Endothelial cell (in vitro differentiated cells): ENCODE results near the gene FFAR2. TPM values are rescaled to one million over a fixed set of nuclear protein-coding genes. Genes with fewer than 3 reads are reported as not detected.

Source experiments
- DNase-seq: peaks from one replicate; pipeline ENCODE4 v3.0.0; 2021; ENCODE audit warnings: low spot score
- H3K27ac Mint-ChIP-seq: one replicate; pipeline ENCODE4 v1.8.0; 2021; ENCODE audit warnings: mixed read lengths, inconsistent platforms; ENCODE audit not compliant: unreplicated experiment
- H3K27me3 Mint-ChIP-seq: one replicate; pipeline ENCODE4 v1.8.0; 2021; ENCODE audit warnings: mild to moderate bottlenecking, moderate library complexity, mixed read lengths, inconsistent platforms; ENCODE audit not compliant: unreplicated experiment
- H3K36me3 Mint-ChIP-seq: one replicate; pipeline ENCODE4 v1.8.0; 2021; ENCODE audit warnings: mild to moderate bottlenecking, low read depth, mixed read lengths, inconsistent platforms; ENCODE audit not compliant: unreplicated experiment
- H3K4me1 Mint-ChIP-seq: one replicate; pipeline ENCODE4 v1.8.0; 2021; ENCODE audit warnings: mild to moderate bottlenecking, mixed read lengths, inconsistent platforms; ENCODE audit not compliant: unreplicated experiment
- H3K4me3 Mint-ChIP-seq: one replicate; pipeline ENCODE4 v1.8.0; 2021; ENCODE audit warnings: mild to moderate bottlenecking, mixed read lengths, inconsistent platforms; ENCODE audit not compliant: unreplicated experiment
- H3K9me3 Mint-ChIP-seq: one replicate; pipeline ENCODE4 v1.8.0; 2021; ENCODE audit warnings: mixed read lengths, inconsistent platforms; ENCODE audit not compliant: unreplicated experiment
- CTCF ChIP-seq: fragments of 200-600 bp; sonication (generic); IDR thresholded peaks from one replicate; pipeline ENCODE4 v1.5.0; 2021; ENCODE audit warnings: antibody characterized with exemption; ENCODE audit not compliant: unreplicated experiment
- total RNA-seq: library from RNA; stranded (reverse); fragmentation: NEBNext Ultra II Directional; extraction: Animal tissue kit (Norgen Biotek cat#: 25700); gene quantifications from one replicate; pipeline ENCODE4 v1.2.1, GENCODE V29; 2021; ENCODE audit not compliant: unreplicated experiment

FFAR2 gene
- total RNA-seq, 1 donor from 2014 or later = 0.46 TPM

GRCh38 chr19:35431145-35431807 lies 16.8 kb upstream of the FFAR2 start:
- Mint-ChIP-seq H3K27me3 (peaks cover 2% of the 10 kb centered on the region), H3K9me3 (peaks cover 4% of the 10 kb centered on the region), H3K4me3 (no peak overlapping the region), H3K27ac (no peak overlapping the region), H3K4me1 (no peaks in the 10 kb centered on the region), H3K36me3 (no peaks in the 10 kb centered on the region)
- DNase-seq = no peak
- no peak for TF ChIP-seq CTCF

GRCh38 chr19:35432911-35433310 lies 15.1 kb upstream of the FFAR2 start:
- peaks cover 2% of the 10 kb centered on the region for H3K27me3 Mint-ChIP-seq
- H3K9me3 Mint-ChIP-seq = peaks cover 4% of the 10 kb centered on the region
- TF ChIP-seq CTCF = no peak
- no peaks in the 10 kb centered on the region for H3K4me1 Mint-ChIP-seq
- H3K36me3 Mint-ChIP-seq = no peaks in the 10 kb centered on the region
- DNase-seq = no peak
- H3K4me3 Mint-ChIP-seq = no peak overlapping the region
- no peak overlapping the region for H3K27ac Mint-ChIP-seq

DNA sequence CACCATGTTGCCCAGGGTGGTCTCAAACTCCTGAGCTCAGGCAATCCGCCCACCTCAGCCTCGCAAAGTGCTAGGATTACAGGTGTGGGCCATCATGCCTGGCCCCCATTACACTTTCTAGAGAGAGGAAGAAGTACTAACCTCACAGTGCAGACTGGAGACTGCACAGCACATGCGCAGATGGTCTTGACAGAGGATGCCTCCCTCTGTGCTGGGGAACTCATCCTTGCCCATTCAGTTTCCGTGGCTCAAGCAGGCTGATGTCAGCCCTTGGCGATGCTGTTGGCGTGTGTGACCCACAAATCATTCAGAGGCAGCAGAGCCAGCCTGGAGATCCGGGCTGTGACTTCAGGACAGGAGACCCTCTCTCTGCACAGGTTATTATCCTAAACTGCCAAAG lies 14.6 kb upstream of the FFAR2 start:
- H3K36me3 Mint-ChIP-seq = no peaks in the 10 kb centered on the region
- TF ChIP-seq CTCF = no peak
- peaks cover 4% of the 10 kb centered on the region for H3K9me3 Mint-ChIP-seq
- H3K27me3 Mint-ChIP-seq = peaks cover 2% of the 10 kb centered on the region
- H3K4me1 Mint-ChIP-seq = no peaks in the 10 kb centered on the region
- H3K4me3 Mint-ChIP-seq = no peak overlapping the region
- no peak for DNase-seq
- no peak overlapping the region for H3K27ac Mint-ChIP-seq

DNA sequence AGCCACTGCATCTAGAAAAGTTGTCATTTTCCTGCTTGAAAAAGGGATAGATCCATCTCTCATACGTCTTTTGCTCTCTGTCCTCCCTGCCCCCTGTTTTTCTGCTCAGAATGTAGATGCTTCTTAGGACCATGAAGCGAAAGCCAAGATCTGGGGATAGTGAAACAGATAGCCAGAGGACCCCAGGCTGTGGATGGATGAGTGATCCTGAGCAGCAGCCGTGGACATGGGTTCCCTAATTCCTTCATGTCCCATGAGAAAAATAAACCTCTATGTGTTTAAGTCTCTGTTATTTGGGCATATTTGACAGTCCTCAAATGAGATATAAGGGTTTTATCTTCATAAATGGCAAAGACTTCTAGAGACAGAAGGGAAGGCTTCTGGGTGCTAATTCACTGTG lies 12.2 kb upstream of the FFAR2 start:
- Mint-ChIP-seq H3K27ac (no peak overlapping the region), H3K27me3 (peaks cover 2% of the 10 kb centered on the region), H3K4me1 (no peaks in the 10 kb centered on the region), H3K9me3 (peaks cover 4% of the 10 kb centered on the region), H3K36me3 (no peaks in the 10 kb centered on the region), H3K4me3 (no peak overlapping the region)
- no peak for DNase-seq
- TF ChIP-seq CTCF = no peak

DNA sequence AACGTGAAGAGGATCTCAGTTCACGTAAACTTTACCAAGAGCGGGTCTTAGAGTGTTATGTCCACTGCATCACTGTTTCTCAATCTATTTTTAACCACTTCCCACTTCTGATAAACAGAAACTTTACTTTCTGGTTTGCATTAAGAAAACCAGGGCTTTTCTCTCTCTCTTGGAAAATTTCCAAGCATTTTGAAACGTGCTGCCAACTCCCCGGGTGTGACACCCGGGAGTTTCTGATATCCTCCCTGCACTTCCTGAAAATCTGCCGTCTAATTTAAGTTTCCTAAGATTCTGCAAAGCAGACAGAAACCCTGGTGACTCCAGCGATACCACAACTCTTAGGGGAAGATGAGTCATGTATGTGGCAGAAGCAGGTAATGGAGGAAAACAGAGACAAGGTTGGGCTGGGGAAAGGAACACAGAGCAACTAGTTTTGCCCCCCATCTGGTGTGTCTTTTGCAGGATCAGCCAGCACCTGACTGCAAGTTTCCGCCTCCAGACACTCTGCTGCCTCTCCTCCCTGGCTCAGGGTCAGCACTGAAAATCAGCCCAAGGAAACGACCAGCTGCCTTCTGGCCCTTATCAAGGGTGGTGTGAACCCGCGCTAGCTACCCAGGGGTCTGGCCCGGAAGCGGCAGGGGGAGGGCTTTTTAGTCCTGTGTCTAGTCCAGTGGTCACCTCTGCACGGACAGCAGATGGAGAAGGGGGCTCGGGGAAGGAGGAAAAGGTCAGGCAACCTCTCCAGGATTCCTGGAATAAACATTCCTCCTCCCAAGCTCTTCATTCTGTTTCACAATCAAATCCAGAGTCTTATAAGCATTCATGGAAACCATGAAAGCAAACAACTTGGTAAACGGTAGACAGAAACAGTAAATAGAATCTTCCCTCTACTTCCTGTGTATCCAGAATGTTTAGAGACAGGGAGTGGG lies 11.3 kb upstream of the FFAR2 start:
- H3K9me3 Mint-ChIP-seq = no peaks in the 10 kb centered on the region
- H3K27me3 Mint-ChIP-seq = peaks cover 2% of the 10 kb centered on the region

More for the DNA sequence above, 11.3 kb upstream of the FFAR2 start:
- DNase-seq = no peak
- no peaks in the 10 kb centered on the region for H3K4me1 Mint-ChIP-seq
- TF ChIP-seq CTCF = no peak
- no peak overlapping the region for H3K27ac Mint-ChIP-seq
- H3K4me3 Mint-ChIP-seq = no peak overlapping the region
- H3K36me3 Mint-ChIP-seq = no peaks in the 10 kb centered on the region
